AG09319 (cell line): ENCODE measurements around the gene PDZD2.
A peak's percentile ranks its signal among the peaks of the same experiment; 100 is the strongest.

Experiments used
- DNase-seq: peaks from one replicate; pipeline ENCODE4 v3.0.0-alpha.2; 2010; ENCODE audit warnings: low read depth; ENCODE audit errors: extremely low read depth
- TF ChIP-seq, protein P1 (sequence below): IDR thresholded peaks from 2 replicates; pipeline ENCODE4 v1.5.1; 2011; ENCODE audit warnings: low read depth, mild to moderate bottlenecking, inconsistent platforms, low read length, moderate library complexity

PDZD2 gene

GRCh38 chr5:31805785-31806400 is 167.0 kb downstream of the PDZD2 start:
- DNase-seq, result no peak
- TF ChIP-seq, protein P1, sequence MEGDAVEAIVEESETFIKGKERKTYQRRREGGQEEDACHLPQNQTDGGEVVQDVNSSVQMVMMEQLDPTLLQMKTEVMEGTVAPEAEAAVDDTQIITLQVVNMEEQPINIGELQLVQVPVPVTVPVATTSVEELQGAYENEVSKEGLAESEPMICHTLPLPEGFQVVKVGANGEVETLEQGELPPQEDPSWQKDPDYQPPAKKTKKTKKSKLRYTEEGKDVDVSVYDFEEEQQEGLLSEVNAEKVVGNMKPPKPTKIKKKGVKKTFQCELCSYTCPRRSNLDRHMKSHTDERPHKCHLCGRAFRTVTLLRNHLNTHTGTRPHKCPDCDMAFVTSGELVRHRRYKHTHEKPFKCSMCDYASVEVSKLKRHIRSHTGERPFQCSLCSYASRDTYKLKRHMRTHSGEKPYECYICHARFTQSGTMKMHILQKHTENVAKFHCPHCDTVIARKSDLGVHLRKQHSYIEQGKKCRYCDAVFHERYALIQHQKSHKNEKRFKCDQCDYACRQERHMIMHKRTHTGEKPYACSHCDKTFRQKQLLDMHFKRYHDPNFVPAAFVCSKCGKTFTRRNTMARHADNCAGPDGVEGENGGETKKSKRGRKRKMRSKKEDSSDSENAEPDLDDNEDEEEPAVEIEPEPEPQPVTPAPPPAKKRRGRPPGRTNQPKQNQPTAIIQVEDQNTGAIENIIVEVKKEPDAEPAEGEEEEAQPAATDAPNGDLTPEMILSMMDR, result no peak

DNA sequence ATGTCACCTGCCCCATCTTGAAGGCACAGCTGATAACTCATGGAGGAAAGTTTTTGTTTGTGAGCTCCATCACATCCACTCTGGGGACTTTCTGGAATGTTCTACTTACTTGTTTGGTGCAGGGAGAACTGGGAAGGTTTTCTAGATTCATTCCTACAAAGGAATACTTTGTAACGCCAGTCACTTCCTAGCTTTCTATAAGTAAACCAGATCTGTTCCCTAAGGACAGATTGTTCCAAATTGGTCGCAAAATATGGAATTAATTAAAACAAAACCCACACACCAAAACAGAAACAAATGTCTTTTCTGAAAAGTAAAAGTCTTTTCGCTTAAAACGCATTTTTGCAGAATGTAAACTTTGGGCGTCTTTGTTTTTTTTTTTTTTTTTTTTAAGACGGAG is 167.6 kb downstream of the PDZD2 start:
- TF ChIP-seq, protein P1, result no peak
- peak; percentile 4 for DNase-seq

DNA sequence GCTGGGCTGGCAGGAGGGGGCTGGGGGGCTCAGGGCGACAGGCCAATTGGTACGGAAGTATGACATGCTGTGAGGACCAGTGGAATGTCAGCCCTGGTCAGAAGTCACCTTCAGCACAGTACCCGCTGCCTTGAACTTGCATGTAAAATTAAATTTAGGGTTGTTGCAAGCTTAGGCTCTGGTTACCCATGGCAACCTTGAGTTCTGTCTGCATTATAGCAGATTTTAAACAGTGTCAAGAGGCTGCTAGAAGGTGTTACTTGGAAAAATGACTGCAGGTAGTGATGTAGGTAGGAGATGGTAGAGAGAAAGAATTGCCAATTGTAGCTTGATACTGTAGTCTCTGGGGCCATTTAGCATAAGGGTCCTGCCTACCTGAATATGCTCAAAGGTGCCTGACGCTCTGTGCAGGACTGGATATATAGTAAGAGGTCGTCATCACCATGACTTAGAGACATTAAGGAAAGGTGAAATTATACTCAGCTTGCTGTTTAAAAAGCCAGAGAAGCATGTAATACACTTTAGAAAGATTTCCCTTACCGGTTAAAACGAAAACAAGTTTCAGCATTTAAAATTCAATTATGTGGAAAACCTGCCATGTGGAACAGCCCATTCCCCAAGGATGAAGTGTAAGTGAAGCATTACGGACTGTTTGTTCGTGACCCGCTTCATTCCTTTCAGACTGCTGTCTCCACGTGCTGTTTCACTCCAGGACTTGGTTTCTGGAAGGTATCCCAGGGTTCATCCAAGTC is 169.0 kb downstream of the PDZD2 start:
- no peak for DNase-seq

DNA sequence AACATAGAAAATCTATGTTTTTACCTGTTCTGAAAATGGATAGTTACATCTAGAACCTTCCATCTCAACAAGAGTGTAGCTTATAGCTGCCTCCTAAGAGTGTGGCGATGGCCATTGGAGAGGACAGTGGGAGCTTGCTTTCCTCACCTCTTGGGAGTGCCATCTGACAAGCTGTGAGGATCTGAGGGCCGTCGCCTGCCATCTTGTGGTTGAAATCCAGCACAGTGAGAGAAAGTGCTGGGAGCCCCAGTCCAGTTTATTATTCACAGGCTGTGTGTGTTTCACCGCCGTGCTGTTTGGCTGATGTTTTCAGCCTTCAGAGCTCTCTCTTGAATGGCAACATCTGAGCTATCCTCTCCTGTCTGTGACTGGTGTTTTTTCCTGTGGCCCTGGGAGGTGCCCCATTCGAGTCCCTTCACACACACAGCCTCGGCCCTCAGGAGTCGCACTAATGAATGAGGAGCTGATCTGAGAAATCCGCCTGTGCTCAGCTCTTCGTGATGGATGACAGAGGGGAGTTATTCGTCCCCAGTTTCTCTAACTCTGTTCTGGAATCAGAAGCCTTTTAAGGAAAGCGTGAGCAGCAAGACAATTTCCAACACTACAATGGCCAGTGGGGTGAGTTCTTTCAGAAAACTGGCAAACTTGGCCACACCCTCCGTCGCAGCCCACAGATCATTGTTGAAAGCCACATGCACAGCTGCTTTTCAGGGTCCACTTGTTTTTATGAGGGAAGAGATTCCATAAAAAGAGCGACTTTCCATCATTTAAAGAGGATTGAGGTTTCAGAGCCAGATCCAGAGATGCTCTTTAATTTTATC is 170.3 kb downstream of the PDZD2 start:
- peak; percentile 16 for DNase-seq
- TF ChIP-seq, protein P1, result peak; percentile 74

More for the DNA sequence above, 169.0 kb downstream of the PDZD2 start:
- TF ChIP-seq, protein P1, result no peak

DNA sequence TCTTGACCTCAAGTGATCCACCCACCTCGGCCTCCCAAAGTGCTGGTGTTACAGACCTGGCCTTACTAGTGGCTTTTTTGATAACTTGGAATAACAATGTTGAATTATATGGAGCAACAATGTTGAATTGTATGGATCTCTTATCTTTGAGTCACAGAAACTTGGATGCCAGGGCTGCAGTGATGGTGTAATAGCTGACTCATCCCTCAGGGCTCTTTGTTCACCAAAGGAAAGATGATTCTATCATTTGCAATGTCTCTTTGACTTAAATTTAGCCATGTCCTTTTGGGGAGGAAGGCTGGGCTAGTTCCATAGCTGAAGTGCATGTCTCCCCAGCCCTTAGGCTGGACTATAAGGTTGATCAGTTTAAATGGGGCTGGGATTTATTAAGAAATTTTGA is 172.3 kb downstream of the PDZD2 start:
- TF ChIP-seq, protein P1, result no peak
- DNase-seq, result peak; percentile 66

GRCh38 chr5:31815376-31815775 is 176.4 kb downstream of the PDZD2 start:
- TF ChIP-seq, protein P1, result no peak
- no peak for DNase-seq
